Testis (tissue), 3 donors: ENCODE results near the gene MMRN2. TPM values are rescaled to one million over a fixed set of nuclear protein-coding genes. Genes with fewer than 3 reads are reported as not detected.

ENCODE experiments used
- DNase-seq: peaks from one replicate; pipeline ENCODE4 v3.0.0-alpha.2; 2019
- H3K27ac ChIP-seq, 2 donors: fragments of 200-600 bp; sonication (generic); one replicate each; pipeline ENCODE4 v1.5.1; 2019
- H3K27me3 ChIP-seq: fragments of 200-600 bp; sonication (generic); one replicate; pipeline ENCODE4 v1.5.1; 2019
- H3K36me3 ChIP-seq: fragments of 200-600 bp; sonication (generic); one replicate; pipeline ENCODE4 v1.5.1; 2017; ENCODE audit warnings: low read depth; ENCODE audit errors: missing control alignments
- H3K4me1 ChIP-seq: fragments of 200-600 bp; sonication (generic); one replicate; pipeline ENCODE4 v1.5.1; 2019
- H3K4me3 ChIP-seq, 2 donors: fragments of 200-600 bp; sonication (generic); one replicate each; pipeline ENCODE4 v1.5.1; 2017 to 2019
- H3K9me3 ChIP-seq: fragments of 200-600 bp; sonication (generic); one replicate; pipeline ENCODE4 v1.5.1; 2017
- POLR2A ChIP-seq: fragments of 450-650 bp; IDR thresholded peaks from one replicate; pipeline ENCODE4 v1.6.1; 2017; ENCODE audit warnings: antibody characterized with exemption, mild to moderate bottlenecking, moderate library complexity
- WGBS, 2 donors: methylation state at CpG; one replicate each; pipeline ENCODE4 v1.1.5; 2018; 5-methylcytosine and 5-hydroxymethylcytosine counted together
- intact Hi-C: fragments of 100-400 bp; cut with DNase I; formaldehyde crosslinking; loops from one replicate; pipeline ENCODE4 v1.15.1; 2023; ENCODE audit warnings: low total_unique reads
- polyA plus RNA-seq: library from polyadenylated mRNA; stranded (reverse); fragments of 350-450 nt; fragmentation: Illumina TruSeq; extraction: RNeasy Lipid Tissue Mini Kit (QIAGEN cat#74804); gene quantifications from one replicate; pipeline ENCODE4 v1.2.3, GENCODE V29; 2014; ENCODE audit warnings: low read depth, low replicate concordance; ENCODE audit not compliant: insufficient read depth
- total RNA-seq, 2 donors: library from RNA; depleted of rRNA; stranded (reverse); fragments of >200 nt; gene quantifications; one replicate each; pipeline ENCODE4 v1.2.3, GENCODE V29; 2016
- TF ChIP-seq, protein P1 (sequence below), 3 experiments: fragments of 450-650 bp in 2 of 3; fragments of 200-600 bp in 1 of 3; sonication (generic) in 1 of 3; IDR thresholded peaks; one replicate each; pipeline ENCODE4 v1.5.1; 2016 to 2019; ENCODE audit warnings: antibody characterized with exemption in 3 of 3, mild to moderate bottlenecking in 2 of 3, moderate library complexity in 1 of 3

MMRN2 gene
- total and polyA plus RNA-seq, 3 donors from 2014 or later = 14.9 to 21.2 (median 19.1) TPM

DNA sequence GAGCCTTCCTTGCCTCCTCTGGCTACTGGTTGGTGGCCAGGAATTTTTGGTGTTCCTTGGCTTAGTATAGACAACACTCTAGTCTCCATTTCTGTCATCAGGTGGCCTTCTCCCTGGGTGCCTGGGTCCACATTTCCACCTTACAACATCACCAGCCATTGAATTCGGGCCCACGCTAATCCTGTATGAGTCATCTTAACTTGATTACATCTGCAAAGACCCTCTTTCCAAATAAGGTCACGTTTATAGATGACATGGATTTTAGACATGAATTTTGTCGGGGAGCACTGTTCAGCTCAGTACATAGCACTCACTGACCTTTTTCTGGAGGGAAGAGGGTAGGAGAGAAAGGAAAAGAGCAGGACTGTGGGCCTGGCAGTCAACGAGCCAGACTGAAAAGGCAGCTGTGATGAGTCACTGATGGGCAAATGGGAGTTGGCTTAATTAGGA lies 39.4 kb downstream of the MMRN2 start:
- H3K4me1 ChIP-seq = peaks cover 3% of the 10 kb centered on the region
- no peaks in the 10 kb centered on the region for H3K36me3 ChIP-seq
- intact Hi-C loops = no loop called here
- H3K27ac ChIP-seq = no peak overlapping the region
- DNase-seq = no peak
- TF ChIP-seq, protein P1, sequence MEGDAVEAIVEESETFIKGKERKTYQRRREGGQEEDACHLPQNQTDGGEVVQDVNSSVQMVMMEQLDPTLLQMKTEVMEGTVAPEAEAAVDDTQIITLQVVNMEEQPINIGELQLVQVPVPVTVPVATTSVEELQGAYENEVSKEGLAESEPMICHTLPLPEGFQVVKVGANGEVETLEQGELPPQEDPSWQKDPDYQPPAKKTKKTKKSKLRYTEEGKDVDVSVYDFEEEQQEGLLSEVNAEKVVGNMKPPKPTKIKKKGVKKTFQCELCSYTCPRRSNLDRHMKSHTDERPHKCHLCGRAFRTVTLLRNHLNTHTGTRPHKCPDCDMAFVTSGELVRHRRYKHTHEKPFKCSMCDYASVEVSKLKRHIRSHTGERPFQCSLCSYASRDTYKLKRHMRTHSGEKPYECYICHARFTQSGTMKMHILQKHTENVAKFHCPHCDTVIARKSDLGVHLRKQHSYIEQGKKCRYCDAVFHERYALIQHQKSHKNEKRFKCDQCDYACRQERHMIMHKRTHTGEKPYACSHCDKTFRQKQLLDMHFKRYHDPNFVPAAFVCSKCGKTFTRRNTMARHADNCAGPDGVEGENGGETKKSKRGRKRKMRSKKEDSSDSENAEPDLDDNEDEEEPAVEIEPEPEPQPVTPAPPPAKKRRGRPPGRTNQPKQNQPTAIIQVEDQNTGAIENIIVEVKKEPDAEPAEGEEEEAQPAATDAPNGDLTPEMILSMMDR (IDR thresholded peaks at IDR 0.05) = no peak
- no peak for TF ChIP-seq POLR2A
- no peak overlapping the region for H3K4me3 ChIP-seq
- H3K9me3 ChIP-seq = no peaks in the 10 kb centered on the region
- H3K27me3 ChIP-seq = no peaks in the 10 kb centered on the region
- 77 to 84% methylated on average over 5 of the region's 5 CpGs for WGBS, 2 donors

GRCh38 chr10:86914734-86915133 lies 42.7 kb downstream of the MMRN2 start:
- H3K27me3 ChIP-seq = no peaks in the 10 kb centered on the region
- H3K9me3 ChIP-seq = no peaks in the 10 kb centered on the region
- no peaks in the 10 kb centered on the region for H3K36me3 ChIP-seq
- TF ChIP-seq, protein P1 (IDR thresholded peaks at IDR 0.05) = no peak
- no peak for TF ChIP-seq POLR2A
- no peak for DNase-seq
- no peak overlapping the region for H3K27ac ChIP-seq
- no peak overlapping the region for H3K4me3 ChIP-seq
- intact Hi-C loops = no loop called here
- 93 to 100% methylated on average over 1 of the region's 1 CpG for WGBS, 2 donors
- H3K4me1 ChIP-seq = no peaks in the 10 kb centered on the region

- Histone ChIP-seq H3K27ac (no peak overlapping the region), H3K36me3 (no peaks in the 10 kb centered on the region), H3K9me3 (no peaks in the 10 kb centered on the region), H3K4me1 (peaks cover 11% of the 10 kb centered on the region), H3K27me3 (no peaks in the 10 kb centered on the region), H3K4me3 (no peak overlapping the region)
- TF ChIP-seq, protein P1 (IDR thresholded peaks at IDR 0.05) = no peak
- TF ChIP-seq POLR2A = no peak
- DNase-seq = no peak
- WGBS, 2 donors = 89% methylated on average over 1 of the region's 1 CpG
- intact Hi-C loops = loop anchor here (10.0 kb wide), 1 partner anchor 211 kb away; no protein-coding TSS in a partner anchor
Measured at GRCh38 chr10:86905429-86905828, 52.0 kb downstream of the MMRN2 start.

- intact Hi-C loops = loop anchor here (10.0 kb wide), 1 partner anchor 210 kb away; no protein-coding TSS in a partner anchor
Measured at GRCh38 chr10:86904600-86904999, 52.8 kb downstream of the MMRN2 start.

More at GRCh38 chr10:86904600-86904999, 52.8 kb downstream of the MMRN2 start:
- H3K27ac ChIP-seq = no peak overlapping the region
- H3K4me1 ChIP-seq = peaks cover 11% of the 10 kb centered on the region
- H3K27me3 ChIP-seq = no peaks in the 10 kb centered on the region
- no peaks in the 10 kb centered on the region for H3K9me3 ChIP-seq
- TF ChIP-seq POLR2A = no peak
- TF ChIP-seq, protein P1 (IDR thresholded peaks at IDR 0.05) = no peak
- H3K4me3 ChIP-seq = no peak overlapping the region
- no peak for DNase-seq
- 88 to 92% methylated on average over 2 of the region's 2 CpGs for WGBS, 2 donors
- no peaks in the 10 kb centered on the region for H3K36me3 ChIP-seq
